Stomach (tissue), 9 donors: ENCODE measurements around the gene MCHR1. TPM values are rescaled to one million over a fixed set of nuclear protein-coding genes. Genes with fewer than 3 reads are reported as not detected.
A peak's percentile ranks its signal among the peaks of the same experiment; 100 is the strongest.
"Not testable (repeated sequence)": the region's sequence is repeated elsewhere in the genome, so short reads cannot be mapped to it uniquely, and the experiment has no call there.

ENCODE experiments used
- DNase-seq, 2 donors: peaks; one replicate each; pipeline versions ENCODE4 v3.0.0 to v3.0.0-alpha.2; 2013 to 2019
- H3K27ac ChIP-seq, 5 donors: fragments of 200-600 bp in 4 of 5; sonication (generic) in 4 of 5; one replicate each; pipeline ENCODE4 v1.5.1; 2013 to 2019; ENCODE audit warnings: mild to moderate bottlenecking in 1 of 5, moderate library complexity in 1 of 5
- H3K27me3 ChIP-seq, 3 donors: fragments of 200-600 bp; sonication (generic); one replicate each; pipeline ENCODE4 v1.5.1; 2017 to 2019; ENCODE audit warnings: mixed run types in 1 of 3
- H3K36me3 ChIP-seq, 4 donors: fragments of 200-600 bp; sonication (generic); 1 replicate in 3 of 4; 2 replicates in 1 of 4; pipeline ENCODE4 v1.5.1; 2016 to 2019
- H3K4me1 ChIP-seq, 4 donors: fragments of 200-600 bp; sonication (generic); one replicate each; pipeline ENCODE4 v1.5.1; 2016 to 2019
- H3K4me3 ChIP-seq, 4 donors: fragments of 200-600 bp; sonication (generic) in 3 of 4; one replicate each; pipeline ENCODE4 v1.5.1; 2016 to 2019; ENCODE audit warnings: mild to moderate bottlenecking in 1 of 4
- H3K9me3 ChIP-seq, 4 donors: fragments of 200-600 bp; sonication (generic); one replicate each; pipeline ENCODE4 v1.5.1; 2016 to 2019
- EP300 ChIP-seq: sonication (generic); formaldehyde crosslinking; IDR thresholded peaks from one replicate; pipeline ENCODE4 v1.6.1; 2017; ENCODE audit warnings: antibody characterized with exemption
- POLR2A ChIP-seq, 4 donors: fragments of 450-650 bp; IDR thresholded peaks; one replicate each; pipeline ENCODE4 v1.6.1; 2016; ENCODE audit warnings: antibody characterized with exemption in 4 of 4, control low read depth in 2 of 4, mild to moderate bottlenecking in 1 of 4, moderate library complexity in 1 of 4
- POLR2AphosphoS5 ChIP-seq, 3 donors: sonication (generic); formaldehyde crosslinking; IDR thresholded peaks; one replicate each; pipeline ENCODE4 v1.6.1; 2016; ENCODE audit warnings: antibody characterized with exemption in 3 of 3
- WGBS, 5 donors: extraction: QIAGEN DNeasy Blood & Tissue Kit in 3 of 5; methylation state at CpG; one replicate each; pipeline versions ENCODE4 v1.1.5 to v1.1.7; 2013 to 2018; 5-methylcytosine and 5-hydroxymethylcytosine counted together
- intact Hi-C: fragments of 100-400 bp; cut with DNase I; formaldehyde crosslinking; loops from one replicate; pipeline ENCODE4 v1.15.1; 2023; ENCODE audit warnings: low total_unique reads
- polyA plus RNA-seq, 3 donors: library from polyadenylated mRNA; stranded (reverse); fragments of 200-250 nt; gene quantifications; one replicate each; pipeline ENCODE4 v1.2.3, GENCODE V29; 2013
- total RNA-seq, 5 donors: library from RNA; depleted of rRNA; stranded (reverse); fragments of >200 nt; gene quantifications; one replicate each; pipeline versions ENCODE4 v1.1.0 to v1.2.3, GENCODE V29; 2014 to 2016
- TF ChIP-seq, protein P1 (sequence below), 7 experiments: fragments of 450-650 bp in 4 of 7; fragments of 200-600 bp in 3 of 7; sonication (generic) in 3 of 7; IDR thresholded peaks; one replicate each; pipeline ENCODE4 v1.5.1; 2016 to 2019; ENCODE audit warnings: antibody characterized with exemption in 7 of 7, control low read depth in 2 of 7, mild to moderate bottlenecking in 1 of 7
- donor health status: healthy with polysubstance abuse.
- donor health status: Bipolar disorder and iron deficiency.
- donor health status: healthy.

The MCHR1 gene
- total and polyA plus RNA-seq, 8 donors = 0.08 to 0.25 TPM; not detected in 6

DNA sequence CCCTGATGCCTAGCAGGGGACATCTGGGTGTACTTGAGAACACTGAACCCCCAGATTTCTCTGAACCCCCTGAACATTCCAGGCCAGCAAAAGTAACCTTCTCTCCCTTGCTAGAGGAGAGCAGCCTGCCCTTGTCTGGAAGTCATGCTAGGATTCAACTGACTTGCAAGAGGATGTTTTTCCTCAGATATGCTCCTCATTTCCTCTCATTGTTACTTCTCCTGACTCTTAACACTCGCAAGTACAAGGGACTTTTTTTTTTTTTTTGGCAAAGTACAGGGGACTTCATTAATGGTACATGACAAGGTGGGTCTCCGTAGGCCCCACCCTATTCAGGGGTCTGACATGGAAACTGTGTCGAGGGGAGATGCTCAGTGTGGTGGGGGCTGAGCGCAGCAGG lies 6.3 kb upstream of the MCHR1 start:
- DNase-seq = no peak
- Histone ChIP-seq H3K4me3 (no peak overlapping the region), H3K4me1 (no peaks in the 10 kb centered on the region), H3K27me3 (no peaks in the 10 kb centered on the region), H3K27ac (no peak overlapping the region), H3K9me3 (no peaks in the 10 kb centered on the region), H3K36me3 (no peaks in the 10 kb centered on the region)
- intact Hi-C loops = no loop called here
- TF ChIP-seq POLR2A (IDR thresholded peaks at IDR 0.05) (no peak), POLR2AphosphoS5 (IDR thresholded peaks at IDR 0.05) (no peak), EP300 (no peak)
- TF ChIP-seq, protein P1, sequence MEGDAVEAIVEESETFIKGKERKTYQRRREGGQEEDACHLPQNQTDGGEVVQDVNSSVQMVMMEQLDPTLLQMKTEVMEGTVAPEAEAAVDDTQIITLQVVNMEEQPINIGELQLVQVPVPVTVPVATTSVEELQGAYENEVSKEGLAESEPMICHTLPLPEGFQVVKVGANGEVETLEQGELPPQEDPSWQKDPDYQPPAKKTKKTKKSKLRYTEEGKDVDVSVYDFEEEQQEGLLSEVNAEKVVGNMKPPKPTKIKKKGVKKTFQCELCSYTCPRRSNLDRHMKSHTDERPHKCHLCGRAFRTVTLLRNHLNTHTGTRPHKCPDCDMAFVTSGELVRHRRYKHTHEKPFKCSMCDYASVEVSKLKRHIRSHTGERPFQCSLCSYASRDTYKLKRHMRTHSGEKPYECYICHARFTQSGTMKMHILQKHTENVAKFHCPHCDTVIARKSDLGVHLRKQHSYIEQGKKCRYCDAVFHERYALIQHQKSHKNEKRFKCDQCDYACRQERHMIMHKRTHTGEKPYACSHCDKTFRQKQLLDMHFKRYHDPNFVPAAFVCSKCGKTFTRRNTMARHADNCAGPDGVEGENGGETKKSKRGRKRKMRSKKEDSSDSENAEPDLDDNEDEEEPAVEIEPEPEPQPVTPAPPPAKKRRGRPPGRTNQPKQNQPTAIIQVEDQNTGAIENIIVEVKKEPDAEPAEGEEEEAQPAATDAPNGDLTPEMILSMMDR (IDR thresholded peaks at IDR 0.05) = no peak
- WGBS, 5 donors = 58 to 90% (median 80%) methylated on average over 3 to 4 of the region's 4 CpGs

DNA sequence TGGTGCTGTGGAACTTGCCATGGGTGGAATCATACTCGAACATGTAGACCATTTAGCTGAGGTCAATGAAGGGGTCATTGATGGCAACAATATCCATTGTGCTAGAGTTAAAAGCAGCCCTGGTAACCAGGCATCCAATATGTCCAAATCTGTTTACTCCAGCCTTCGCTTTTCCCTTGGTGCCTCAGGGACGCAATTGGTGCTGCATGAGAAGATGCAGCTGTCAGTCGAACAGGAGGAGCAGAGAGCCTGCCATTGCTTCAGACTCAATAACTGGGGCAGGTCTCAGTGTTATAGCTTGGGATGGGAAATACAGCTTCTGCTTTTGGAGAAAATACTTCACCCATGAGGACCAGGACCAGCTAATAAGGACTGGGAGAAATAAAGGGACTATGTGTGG lies 5.0 kb upstream of the MCHR1 start:
- no peak for DNase-seq
- no peak overlapping the region for H3K4me3 ChIP-seq
- H3K27me3 ChIP-seq = peaks cover 0 to 10% (median 8%) of the 10 kb centered on the region in 3 donors
- H3K36me3 ChIP-seq = no peaks in the 10 kb centered on the region
- no peak overlapping the region for H3K27ac ChIP-seq
- no peaks in the 10 kb centered on the region for H3K9me3 ChIP-seq
- WGBS, 5 donors = 79 to 89% (median 82%) methylated on average over 4 of the region's 4 CpGs
- H3K4me1 ChIP-seq = peaks cover 0 to 5% (median 3%) of the 10 kb centered on the region in 4 donors
- TF ChIP-seq EP300 (no peak), POLR2AphosphoS5 (IDR thresholded peaks at IDR 0.05) (no peak), POLR2A (IDR thresholded peaks at IDR 0.05) (no peak)
- TF ChIP-seq, protein P1 (IDR thresholded peaks at IDR 0.05) = no peak
- intact Hi-C loops = no loop called here

DNA sequence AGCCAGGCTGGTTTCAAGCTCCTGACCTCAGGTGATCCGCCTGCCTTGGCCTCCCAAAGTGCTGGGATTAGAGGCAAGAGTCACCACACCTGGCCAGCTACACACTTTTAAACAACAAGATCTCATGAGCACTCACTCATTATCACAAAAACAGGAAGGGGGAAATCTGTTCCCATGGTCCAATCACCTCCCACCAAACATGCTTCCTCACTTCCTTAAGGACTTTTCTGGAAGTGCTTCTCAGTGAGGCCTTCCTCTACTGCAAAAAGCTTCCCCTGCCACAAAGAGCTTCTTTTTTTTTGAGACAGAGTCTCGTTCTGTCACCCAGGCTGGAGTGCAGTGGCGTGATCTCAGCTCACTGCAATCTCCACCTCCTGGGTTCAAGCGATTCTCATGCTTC lies 3.1 kb upstream of the MCHR1 start:
- intact Hi-C loops = not testable (repeated sequence)
- 90 to 94% (median 92%) methylated on average over 4 of the region's 4 CpGs for WGBS, 5 donors

DNA sequence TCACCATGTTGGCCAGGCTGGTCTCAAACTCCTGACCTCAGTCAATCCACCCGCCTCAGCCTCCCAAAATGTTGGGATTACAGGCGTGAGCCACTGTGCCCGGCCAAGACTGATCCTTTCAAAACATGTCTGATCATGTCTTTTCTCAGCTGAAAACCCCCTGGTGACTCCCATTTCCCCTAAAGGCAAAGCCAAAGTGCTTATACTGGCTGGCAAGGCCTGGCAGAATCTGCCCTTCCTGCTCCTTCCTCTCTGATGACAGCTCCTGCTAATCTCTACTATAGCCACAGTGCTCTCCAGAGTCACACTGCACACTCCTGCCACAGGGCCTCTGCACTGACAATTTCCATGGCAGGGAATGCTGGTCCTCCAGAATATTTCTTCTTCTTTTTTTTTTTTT lies 2.6 kb upstream of the MCHR1 start:
- H3K27me3 ChIP-seq = peaks cover 0 to 33% (median 11%) of the 10 kb centered on the region in 3 donors
- TF ChIP-seq, protein P1 (IDR thresholded peaks at IDR 0.05) = no peak
- TF ChIP-seq POLR2AphosphoS5 (IDR thresholded peaks at IDR 0.05) (no peak), EP300 (no peak), POLR2A (IDR thresholded peaks at IDR 0.05) (no peak)
- H3K4me3 ChIP-seq = no peak overlapping the region
- intact Hi-C loops = no loop called here
- H3K9me3 ChIP-seq = no peaks in the 10 kb centered on the region
- no peak overlapping the region for H3K27ac ChIP-seq
- no peak for DNase-seq
- 86 to 98% (median 93%) methylated on average over 3 of the region's 3 CpGs for WGBS, 5 donors
- H3K36me3 ChIP-seq = no peaks in the 10 kb centered on the region
- peaks cover 0 to 18% (median 16%) of the 10 kb centered on the region in 4 donors for H3K4me1 ChIP-seq

More for the DNA sequence above, 3.1 kb upstream of the MCHR1 start:
- peaks cover 0 to 18% (median 16%) of the 10 kb centered on the region in 4 donors for H3K4me1 ChIP-seq
- H3K27me3 ChIP-seq = peaks cover 0 to 28% (median 11%) of the 10 kb centered on the region in 3 donors
- not testable (repeated sequence) for H3K36me3 ChIP-seq, H3K9me3 ChIP-seq, DNase-seq, H3K27ac ChIP-seq, H3K4me3 ChIP-seq

DNA sequence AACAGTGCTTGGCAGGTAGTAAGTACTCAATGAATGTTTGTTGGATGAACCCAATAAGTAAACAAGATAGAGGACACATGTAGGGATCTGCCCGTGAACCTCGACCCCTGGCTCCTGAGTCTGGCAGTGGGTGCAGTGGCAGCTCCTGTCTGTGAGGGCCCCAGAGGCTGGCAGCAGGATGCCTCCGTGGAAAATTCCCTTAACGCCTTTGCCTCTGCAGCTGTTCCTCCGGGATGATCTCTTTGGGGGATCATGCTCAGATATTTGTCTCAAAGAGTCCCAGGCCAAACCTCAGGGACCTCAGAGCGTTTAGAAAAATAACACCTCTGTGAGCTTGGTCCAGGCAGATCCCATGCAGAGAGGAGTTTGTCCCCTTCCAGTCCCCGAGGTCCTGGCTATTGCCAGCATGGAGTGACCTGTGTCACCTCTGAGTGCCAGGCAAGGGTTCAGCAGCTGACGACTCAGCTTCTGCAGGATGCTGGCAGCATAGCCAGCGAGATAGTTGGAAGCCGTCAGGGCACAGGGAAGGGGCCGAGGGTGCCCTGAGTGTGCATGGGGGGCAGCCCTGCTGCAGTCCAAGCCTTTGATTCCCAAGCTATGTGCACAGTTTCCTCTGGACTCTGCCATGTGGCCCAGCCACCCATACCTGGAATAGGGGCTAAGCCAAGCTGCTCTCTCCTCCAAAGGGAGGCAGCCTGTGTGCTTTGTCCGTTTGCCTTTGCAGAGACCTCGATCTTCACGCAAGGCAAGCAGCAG lies 613 bp upstream of the MCHR1 start:
- no peak overlapping the region for H3K27ac ChIP-seq
- H3K36me3 ChIP-seq = no peaks in the 10 kb centered on the region
- 62 to 71% (median 67%) methylated on average over 11 to 14 of the region's 14 CpGs for WGBS, 5 donors
- TF ChIP-seq, protein P1 (IDR thresholded peaks at IDR 0.05) = no peak
- TF ChIP-seq POLR2AphosphoS5 (IDR thresholded peaks at IDR 0.05) = no peak
- no peak for TF ChIP-seq POLR2A (IDR thresholded peaks at IDR 0.05)
- TF ChIP-seq EP300 = no peak
- H3K4me1 ChIP-seq = peaks cover 6 to 29% (median 20%) of the 10 kb centered on the region in 4 donors
- no peaks in the 10 kb centered on the region for H3K9me3 ChIP-seq
- peak overlapping the region in 2 of 4 donors; percentile 12 to 28 for H3K4me3 ChIP-seq
- DNase-seq = no peak
- H3K27me3 ChIP-seq = peaks cover 0 to 34% (median 11%) of the 10 kb centered on the region in 3 donors
- intact Hi-C loops = no loop called here
